ENCODE measurements around the gene TMEFF2. TPM values are rescaled to one million over a fixed set of nuclear protein-coding genes. Genes with fewer than 3 reads are reported as not detected.

The TMEFF2 gene
- polyA plus RNA-seq, 1 of the 3 experiments (the other 2 are of a cell fraction) = 5.4 TPM

DNA sequence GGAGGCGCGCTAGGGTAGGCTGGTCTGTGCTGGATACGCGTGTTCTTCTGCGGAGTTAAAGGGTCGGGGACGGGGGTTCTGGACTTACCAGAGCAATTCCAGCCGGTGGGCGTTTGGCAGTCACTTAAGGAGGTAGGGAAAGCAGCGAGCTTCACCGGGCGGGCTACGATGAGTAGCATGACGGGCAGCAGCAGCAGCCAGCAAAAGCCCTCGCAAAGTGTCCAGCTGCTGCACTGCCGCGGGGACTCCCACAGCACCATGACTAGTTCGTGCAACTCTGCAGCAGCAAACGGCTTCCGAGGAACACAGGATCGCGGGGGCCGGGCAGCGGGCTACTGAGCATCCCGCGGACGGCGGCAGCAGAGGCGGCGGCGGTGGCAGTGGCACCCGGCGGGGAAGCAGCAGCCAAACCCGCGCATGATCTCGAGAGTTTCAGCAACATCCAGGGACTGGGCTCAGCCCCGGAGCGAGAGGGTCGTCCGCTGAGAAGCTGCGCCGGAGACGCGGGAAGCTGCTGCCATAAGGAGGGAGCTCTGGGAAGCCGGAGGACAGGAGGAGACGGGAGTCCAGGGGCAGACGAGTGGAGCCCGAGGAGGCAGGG lies 368 bp downstream of the TMEFF2 start:
- Histone ChIP-seq H3K9ac (no peak overlapping the region), H4K20me1 (ENCODE audit: insufficient read depth) (no peaks in the 10 kb centered on the region), H3K9me3 (no peaks in the 10 kb centered on the region), H3K4me3 (ENCODE audit: low read depth in 2 of 2, low read length in 1 of 2) (peak overlapping the region; percentile 57 to 83), H3K9me2 (no peaks in the 10 kb centered on the region), H3K4me1 (ENCODE audit: control insufficient read depth in 1 of 2, insufficient read depth in 2 of 2, low read depth in 1 of 2, low read length in 1 of 2) (peaks cover 0 to 25% of the 10 kb centered on the region in 2 experiments; a peak in 2 of 4 replicates), H3K27ac (ENCODE audit: low read depth in 2 of 2, low read length in 1 of 2) (peak overlapping the region in 1 of 2 experiments; percentile 22; a peak in 1 of 4 replicates), H3F3A (replicated peaks; ENCODE audit: insufficient read depth) (no peaks in the 10 kb centered on the region), H3K36me3 (replicated peaks in 1 of 2; ENCODE audit: control insufficient read depth in 1 of 2, insufficient read depth in 2 of 2, low read length in 1 of 2) (no peaks in the 10 kb centered on the region), H2AFZ (ENCODE audit: low read depth) (peak overlapping the region; percentile 82), H3K4me2 (peak overlapping the region; percentile 90), H3K27me3 (ENCODE audit: insufficient read depth) (no peaks in the 10 kb centered on the region; the same call in 1 of the 2 replicates), H3K79me2 (ENCODE audit: insufficient read depth) (no peaks in the 10 kb centered on the region)
- no peak for DNase-seq
- POLR2A ChIA-PET = no interaction called here
- WGBS (ENCODE audit: low lambda C conversion rate) = 5% methylated on average over 26 of the region's 48 CpGs
- CTCF ChIA-PET = interaction anchor here (1.0 to 3.5 kb wide), 14 partner anchors 10 to 1390 kb away, joined by 3 to 15 read pairs (median 4); no protein-coding TSS in a partner anchor
- TF ChIP-seq, protein P1, sequence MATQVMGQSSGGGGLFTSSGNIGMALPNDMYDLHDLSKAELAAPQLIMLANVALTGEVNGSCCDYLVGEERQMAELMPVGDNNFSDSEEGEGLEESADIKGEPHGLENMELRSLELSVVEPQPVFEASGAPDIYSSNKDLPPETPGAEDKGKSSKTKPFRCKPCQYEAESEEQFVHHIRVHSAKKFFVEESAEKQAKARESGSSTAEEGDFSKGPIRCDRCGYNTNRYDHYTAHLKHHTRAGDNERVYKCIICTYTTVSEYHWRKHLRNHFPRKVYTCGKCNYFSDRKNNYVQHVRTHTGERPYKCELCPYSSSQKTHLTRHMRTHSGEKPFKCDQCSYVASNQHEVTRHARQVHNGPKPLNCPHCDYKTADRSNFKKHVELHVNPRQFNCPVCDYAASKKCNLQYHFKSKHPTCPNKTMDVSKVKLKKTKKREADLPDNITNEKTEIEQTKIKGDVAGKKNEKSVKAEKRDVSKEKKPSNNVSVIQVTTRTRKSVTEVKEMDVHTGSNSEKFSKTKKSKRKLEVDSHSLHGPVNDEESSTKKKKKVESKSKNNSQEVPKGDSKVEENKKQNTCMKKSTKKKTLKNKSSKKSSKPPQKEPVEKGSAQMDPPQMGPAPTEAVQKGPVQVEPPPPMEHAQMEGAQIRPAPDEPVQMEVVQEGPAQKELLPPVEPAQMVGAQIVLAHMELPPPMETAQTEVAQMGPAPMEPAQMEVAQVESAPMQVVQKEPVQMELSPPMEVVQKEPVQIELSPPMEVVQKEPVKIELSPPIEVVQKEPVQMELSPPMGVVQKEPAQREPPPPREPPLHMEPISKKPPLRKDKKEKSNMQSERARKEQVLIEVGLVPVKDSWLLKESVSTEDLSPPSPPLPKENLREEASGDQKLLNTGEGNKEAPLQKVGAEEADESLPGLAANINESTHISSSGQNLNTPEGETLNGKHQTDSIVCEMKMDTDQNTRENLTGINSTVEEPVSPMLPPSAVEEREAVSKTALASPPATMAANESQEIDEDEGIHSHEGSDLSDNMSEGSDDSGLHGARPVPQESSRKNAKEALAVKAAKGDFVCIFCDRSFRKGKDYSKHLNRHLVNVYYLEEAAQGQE (IDR thresholded peaks at IDR 0.05; ENCODE audit: low read depth, low read length) = no peak
- TF ChIP-seq, protein P2, sequence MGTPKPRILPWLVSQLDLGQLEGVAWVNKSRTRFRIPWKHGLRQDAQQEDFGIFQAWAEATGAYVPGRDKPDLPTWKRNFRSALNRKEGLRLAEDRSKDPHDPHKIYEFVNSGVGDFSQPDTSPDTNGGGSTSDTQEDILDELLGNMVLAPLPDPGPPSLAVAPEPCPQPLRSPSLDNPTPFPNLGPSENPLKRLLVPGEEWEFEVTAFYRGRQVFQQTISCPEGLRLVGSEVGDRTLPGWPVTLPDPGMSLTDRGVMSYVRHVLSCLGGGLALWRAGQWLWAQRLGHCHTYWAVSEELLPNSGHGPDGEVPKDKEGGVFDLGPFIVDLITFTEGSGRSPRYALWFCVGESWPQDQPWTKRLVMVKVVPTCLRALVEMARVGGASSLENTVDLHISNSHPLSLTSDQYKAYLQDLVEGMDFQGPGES (IDR thresholded peaks at IDR 0.05; ENCODE audit: low read depth, low read length) = no peak
- TF ChIP-seq EZH2phosphoT487 (IDR thresholded peaks at IDR 0.05; ENCODE audit: borderline replicate concordance, low read depth) = no peak

DNA sequence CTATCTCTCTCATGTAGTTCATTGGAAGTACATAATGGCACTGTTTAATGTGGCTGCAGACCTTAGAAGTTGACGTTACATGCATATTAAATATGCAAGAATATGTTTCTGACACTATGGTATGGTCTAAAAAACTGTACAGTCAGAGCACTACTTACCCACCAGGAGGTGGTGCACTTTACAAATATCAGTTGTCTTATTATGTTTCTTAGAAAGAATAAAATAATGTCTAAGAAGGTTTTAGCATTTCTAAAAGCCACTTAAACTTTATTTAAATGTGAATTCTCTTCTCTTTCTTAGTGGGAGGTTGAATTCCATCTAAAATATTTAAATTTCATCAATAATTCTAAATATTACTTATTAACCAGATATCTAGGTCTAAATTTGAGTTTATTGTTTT lies 4.3 kb downstream of the TMEFF2 start:
- Histone ChIP-seq H3K9ac (no peak overlapping the region), H3F3A (replicated peaks; ENCODE audit: insufficient read depth) (no peaks in the 10 kb centered on the region), H2AFZ (ENCODE audit: low read depth) (no peak overlapping the region), H3K4me2 (no peak overlapping the region), H3K9me2 (no peaks in the 10 kb centered on the region), H3K4me1 (ENCODE audit: control insufficient read depth in 1 of 2, insufficient read depth in 2 of 2, low read depth in 1 of 2, low read length in 1 of 2) (peaks cover 0 to 12% of the 10 kb centered on the region in 2 experiments; a peak in 2 of 4 replicates), H3K79me2 (ENCODE audit: insufficient read depth) (no peaks in the 10 kb centered on the region), H3K27ac (ENCODE audit: low read depth in 2 of 2, low read length in 1 of 2) (no peak overlapping the region), H3K36me3 (replicated peaks in 1 of 2; ENCODE audit: control insufficient read depth in 1 of 2, insufficient read depth in 2 of 2, low read length in 1 of 2) (no peaks in the 10 kb centered on the region), H3K4me3 (ENCODE audit: low read depth in 2 of 2, low read length in 1 of 2) (no peak overlapping the region), H3K9me3 (no peaks in the 10 kb centered on the region), H4K20me1 (ENCODE audit: insufficient read depth) (no peaks in the 10 kb centered on the region), H3K27me3 (ENCODE audit: insufficient read depth) (no peaks in the 10 kb centered on the region; the same call in 1 of the 2 replicates)
- TF ChIP-seq SMC3 (IDR thresholded peaks at IDR 0.05; ENCODE audit: low read depth, low read length) (peak; percentile 52), RAD21 (IDR thresholded peaks at IDR 0.05; ENCODE audit: low read length) (peak; percentile 66), ELF1 (IDR thresholded peaks at IDR 0.05) (no peak)
- TF ChIP-seq, protein P3, sequence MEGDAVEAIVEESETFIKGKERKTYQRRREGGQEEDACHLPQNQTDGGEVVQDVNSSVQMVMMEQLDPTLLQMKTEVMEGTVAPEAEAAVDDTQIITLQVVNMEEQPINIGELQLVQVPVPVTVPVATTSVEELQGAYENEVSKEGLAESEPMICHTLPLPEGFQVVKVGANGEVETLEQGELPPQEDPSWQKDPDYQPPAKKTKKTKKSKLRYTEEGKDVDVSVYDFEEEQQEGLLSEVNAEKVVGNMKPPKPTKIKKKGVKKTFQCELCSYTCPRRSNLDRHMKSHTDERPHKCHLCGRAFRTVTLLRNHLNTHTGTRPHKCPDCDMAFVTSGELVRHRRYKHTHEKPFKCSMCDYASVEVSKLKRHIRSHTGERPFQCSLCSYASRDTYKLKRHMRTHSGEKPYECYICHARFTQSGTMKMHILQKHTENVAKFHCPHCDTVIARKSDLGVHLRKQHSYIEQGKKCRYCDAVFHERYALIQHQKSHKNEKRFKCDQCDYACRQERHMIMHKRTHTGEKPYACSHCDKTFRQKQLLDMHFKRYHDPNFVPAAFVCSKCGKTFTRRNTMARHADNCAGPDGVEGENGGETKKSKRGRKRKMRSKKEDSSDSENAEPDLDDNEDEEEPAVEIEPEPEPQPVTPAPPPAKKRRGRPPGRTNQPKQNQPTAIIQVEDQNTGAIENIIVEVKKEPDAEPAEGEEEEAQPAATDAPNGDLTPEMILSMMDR (IDR thresholded peaks at IDR 0.05) = peak; percentile 77
- ChIA-PET POLR2A (no interaction called here), CTCF (interaction anchor here (1.1 to 1.7 kb wide), 3 partner anchors 14 to 623 kb away, joined by 3 to 5 read pairs (median 4); no protein-coding TSS in a partner anchor)
- 32% methylated on average over 1 of the region's 1 CpG for WGBS (ENCODE audit: low lambda C conversion rate)
- peak; percentile 19 for DNase-seq
